Measurements from ENCODE around the gene PPP2R5C.
A peak's percentile ranks its signal among the peaks of the same experiment; 100 is the strongest.
"Not testable (repeated sequence)": the region's sequence is repeated elsewhere in the genome, so short reads cannot be mapped to it uniquely, and the experiment has no call there.

PPP2R5C gene

GRCh38 chr14:101789222-101789621, 27.7 kb downstream of the PPP2R5C start:
- no peak overlapping the region for H3K4me3 ChIP-seq

GRCh38 chr14:101790232-101790631, 28.7 kb downstream of the PPP2R5C start:
- no peak for DNase-seq (ENCODE audit: low spot score)
- H3K27ac ChIP-seq = no peak overlapping the region
- no peak for TF ChIP-seq CTCF (IDR thresholded peaks at IDR 0.05)
- H3K4me3 ChIP-seq = no peak overlapping the region

More at GRCh38 chr14:101789222-101789621, 27.7 kb downstream of the PPP2R5C start:
- H3K27ac ChIP-seq = no peak overlapping the region
- no peak for TF ChIP-seq CTCF (IDR thresholded peaks at IDR 0.05)
- no peak for DNase-seq (ENCODE audit: low spot score)

GRCh38 chr14:101791919-101792572, 30.5 kb downstream of the PPP2R5C start:
- Histone ChIP-seq H3K4me3 (peak overlapping the region; percentile 56), H3K27ac (peak overlapping the region in 1 of 2 donors; percentile 8)
- DNase-seq (ENCODE audit: low spot score) = no peak
- no peak for TF ChIP-seq CTCF (IDR thresholded peaks at IDR 0.05)

GRCh38 chr14:101796016-101796415, 34.5 kb downstream of the PPP2R5C start:
- H3K4me3 ChIP-seq = no peak overlapping the region
- no peak overlapping the region for H3K27ac ChIP-seq
- TF ChIP-seq CTCF (IDR thresholded peaks at IDR 0.05) = no peak
- no peak for DNase-seq (ENCODE audit: low spot score)

- H3K4me3 ChIP-seq = no peak overlapping the region
- no peak for DNase-seq (ENCODE audit: low spot score)
- TF ChIP-seq CTCF (IDR thresholded peaks at IDR 0.05) = no peak
- H3K27ac ChIP-seq = no peak overlapping the region
Measured at GRCh38 chr14:101796479-101796878, 35.0 kb downstream of the PPP2R5C start.

GRCh38 chr14:101797856-101798255, 36.3 kb downstream of the PPP2R5C start:
- no peak overlapping the region for H3K27ac ChIP-seq
- no peak for DNase-seq (ENCODE audit: low spot score)
- H3K4me3 ChIP-seq = no peak overlapping the region
- TF ChIP-seq CTCF (IDR thresholded peaks at IDR 0.05) = no peak

GRCh38 chr14:101804373-101804772, 42.9 kb downstream of the PPP2R5C start:
- H3K4me3 ChIP-seq; DNase-seq (ENCODE audit: low spot score); H3K27ac ChIP-seq: not testable (repeated sequence)

GRCh38 chr14:101806252-101806651, 44.7 kb downstream of the PPP2R5C start:
- DNase-seq (ENCODE audit: low spot score); H3K4me3 ChIP-seq; H3K27ac ChIP-seq: not testable (repeated sequence)
